SH-SY5Y (cell line): ENCODE measurements around the gene PHACTR3.

Experiments used
- GATA2 ChIP-seq: IDR thresholded peaks from 2 replicates; pipeline ENCODE4 v1.6.1; 2011; ENCODE audit warnings: mild to moderate bottlenecking, low read depth, low read length
- GATA3 ChIP-seq: IDR thresholded peaks from 2 replicates; pipeline ENCODE4 v1.6.1; 2011; ENCODE audit warnings: low read depth, mild to moderate bottlenecking, low read length, moderate library complexity

- no peak for TF ChIP-seq GATA3
- no peak for TF ChIP-seq GATA2
These were observed 200.7 kb downstream of the PHACTR3 start for GRCh38 chr20:59804871-59805665.
